K562 (cell line): ENCODE results near the gene MPND. TPM values are rescaled to one million over a fixed set of nuclear protein-coding genes. Genes with fewer than 3 reads are reported as not detected.

Experiments used
- ATAC-seq: fragments of 200-7000 bp; cut with Tn5 transposase; 3 replicates; pipeline ENCODE4 v1.9.1; 2020; ENCODE audit warnings: moderate library complexity
- BruUV-seq: library from RNA; stranded (reverse); fragments of 400-500 nt; replicated peaks from 2 replicates; lab custom pipeline; 2021; lab: Mats Ljungman, UMichigan
- CTCF ChIA-PET: fragments of 300-600 bp; formaldehyde crosslinking; extraction: SDS; loops from one replicate; lab custom pipeline; 2021; ENCODE audit warnings: low intra/inter-chr PET ratio; lab: Yijun Ruan, JAX
- POLR2A ChIA-PET: fragments of 300-600, 350-650 bp; sonication (Branson Sonifier 250); formaldehyde crosslinking; extraction: SDS; loops from one replicate; lab custom pipeline; 2021; ENCODE audit warnings: antibody characterized with exemption, inconsistent platforms; lab: Yijun Ruan, JAX
- DNase-seq, 4 experiments: peaks; one replicate each; pipeline versions ENCODE4 v3.0.0 to v3.0.0-alpha.2; 2011 to 2018; ENCODE audit warnings: low spot score in 3 of 4, mixed read lengths in 3 of 4; ENCODE audit errors: extremely low read depth in 1 of 4
- FAIRE-seq: peaks from 2 replicates; lab custom pipeline; 2011; peaks lifted over from hg19 to GRCh38; lab: Jason Lieb, UNC
- H2AFZ ChIP-seq: 2 replicates; pipeline ENCODE4 v1.6.0; 2011; ENCODE audit warnings: low read depth, low read length, control low read depth, inconsistent platforms
- H3K27ac ChIP-seq: fragments of 200-600 bp; 3 replicates; pipeline ENCODE4 v1.8.0; 2011; ENCODE audit warnings: low read depth, mild to moderate bottlenecking, control low read depth, inconsistent platforms, low read length, moderate library complexity, mixed read lengths; ENCODE audit errors: extremely low read depth
- H3K27me3 ChIP-seq, 2 experiments: fragments of 300-600 bp in 1 of 2; 2 replicates in 1 of 2; 3 replicates in 1 of 2; pipeline versions ENCODE4 v1.6.0 to v1.8.0; 2011; ENCODE audit warnings: inconsistent platforms in 2 of 2, low read length in 2 of 2, mild to moderate bottlenecking in 1 of 2, mixed read lengths in 1 of 2, moderate library complexity in 1 of 2; ENCODE audit not compliant: control insufficient read depth in 2 of 2, insufficient read depth in 2 of 2
- H3K36me3 ChIP-seq: fragments of 300-600 bp; 3 replicates; pipeline ENCODE4 v1.8.0; 2011; ENCODE audit warnings: mild to moderate bottlenecking, low read length, inconsistent platforms; ENCODE audit not compliant: control insufficient read depth, insufficient read depth
- H3K4me1 ChIP-seq, 2 experiments: fragments of 200-600 bp in 1 of 2; replicated peaks in 1 of 2; 2 replicates in 1 of 2; 3 replicates in 1 of 2; pipeline versions ENCODE4 v1.5.1 to v1.8.0; 2011; ENCODE audit warnings: inconsistent platforms in 2 of 2, low read length in 2 of 2, mild to moderate bottlenecking in 1 of 2, mixed read lengths in 1 of 2, moderate library complexity in 1 of 2; ENCODE audit not compliant: control insufficient read depth in 2 of 2, insufficient read depth in 2 of 2
- H3K4me2 ChIP-seq: 2 replicates; pipeline ENCODE4 v1.6.1; 2011; ENCODE audit warnings: low read length, control low read depth, inconsistent platforms, mixed read lengths; ENCODE audit not compliant: insufficient read depth
- H3K4me3 ChIP-seq: fragments of 200-600 bp; sonication (generic), shearing (Covaris generic); 2 replicates; pipeline ENCODE4 v1.5.1; 2016; ENCODE audit warnings: control low read depth, inconsistent platforms
- H3K79me2 ChIP-seq: fragments of 200-600 bp; 3 replicates; pipeline ENCODE4 v1.8.0; 2011; ENCODE audit warnings: low read length, inconsistent platforms; ENCODE audit not compliant: control insufficient read depth, insufficient read depth
- H3K9ac ChIP-seq, 2 experiments: 2 replicates each; pipeline versions ENCODE4 v1.6.0 to v1.6.1; 2011; ENCODE audit warnings: low read depth in 2 of 2, low read length in 2 of 2, control low read depth in 1 of 2, inconsistent platforms in 1 of 2, mild to moderate bottlenecking in 1 of 2, mixed read lengths in 1 of 2; ENCODE audit not compliant: insufficient read depth in 1 of 2
- H3K9me1 ChIP-seq: one replicate; pipeline ENCODE4 v1.6.0; 2011; ENCODE audit warnings: inconsistent platforms, mild to moderate bottlenecking, low read length, moderate library complexity; ENCODE audit not compliant: control insufficient read depth, insufficient read depth
- H3K9me3 ChIP-seq: replicated peaks from 2 replicates; pipeline ENCODE4 v1.5.1; 2011; ENCODE audit warnings: low read depth, low read length, inconsistent platforms; ENCODE audit not compliant: control insufficient read depth, insufficient read depth
- H4K20me1 ChIP-seq: replicated peaks from 2 replicates; pipeline ENCODE4 v1.6.1; 2011; ENCODE audit warnings: low read length, inconsistent platforms, mixed read lengths; ENCODE audit not compliant: control insufficient read depth, insufficient read depth
- CLOCK ChIP-seq: fragments of 250-450 bp; sonication (Bioruptor Pico); IDR thresholded peaks from 2 replicates; pipeline ENCODE4 v1.4.0; 2020; ENCODE audit warnings: mild to moderate bottlenecking, moderate library complexity, borderline replicate concordance
- MEF2A ChIP-seq: IDR thresholded peaks from 2 replicates; pipeline ENCODE4 v1.6.1; 2011; ENCODE audit warnings: low read depth, mild to moderate bottlenecking, low read length, moderate library complexity; ENCODE audit not compliant: control insufficient read depth
- POLR2G ChIP-seq: fragments of 200-400 bp; formaldehyde crosslinking; IDR thresholded peaks from 2 replicates; pipeline ENCODE4 v1.6.1; 2017; ENCODE audit warnings: low read depth, mild to moderate bottlenecking, antibody characterized with exemption, low read length, moderate library complexity
- RBFOX2 ChIP-seq: fragments of 200-400 bp; formaldehyde crosslinking; IDR thresholded peaks from 2 replicates; pipeline ENCODE4 v1.6.1; 2017; ENCODE audit warnings: low read depth, mild to moderate bottlenecking, low read length, moderate library complexity
- SRF ChIP-seq, 2 experiments: fragments of 250-450, 450-650 bp in 1 of 2; sonication (Bioruptor Pico) in 1 of 2; sonication (generic) in 1 of 2; formaldehyde crosslinking; IDR thresholded peaks; 2 replicates each; pipeline versions ENCODE4 v1.5.0 to v1.5.1; 2020 to 2022; ENCODE audit warnings: mild to moderate bottlenecking in 1 of 2, missing genetic modification reagents in 1 of 2
- ZC3H4 ChIP-seq: sonication (generic); formaldehyde crosslinking; IDR thresholded peaks from 2 replicates; pipeline ENCODE4 v1.9.0; 2021; ENCODE audit warnings: missing genetic modification reagents, borderline replicate concordance
- ZNF280A ChIP-seq: fragments of 450-650 bp; IDR thresholded peaks from 2 replicates; pipeline ENCODE4 v1.6.1; 2018; ENCODE audit warnings: mild to moderate bottlenecking, low read depth; ENCODE audit not compliant: partially characterized antibody
- WGBS: fragments of 100-300 bp; shearing (Covaris generic); methylation state at CpG from one replicate; pipeline ENCODE4 v1.1.6; 2016; ENCODE audit warnings: low coverage, mixed read lengths; ENCODE audit not compliant: insufficient coverage; ENCODE audit errors: missing lambda C conversion rate; 5-methylcytosine and 5-hydroxymethylcytosine counted together
- in situ Hi-C: fragments of 300-500 bp; cut with MboI; formaldehyde crosslinking; loops from 4 replicates; pipeline ENCODE4 v1.15.0; 2018; ENCODE audit warnings: inconsistent platforms, mixed read lengths
- intact Hi-C: fragments of 100-400 bp; cut with micrococcal nuclease; formaldehyde crosslinking; loops from 2 replicates; pipeline ENCODE4 v1.14.2; 2022
- polyA plus RNA-seq, 8 experiments: library from polyadenylated mRNA; depleted of rRNA in 4 of 8; stranded (reverse) in 5 of 8; unstranded in 3 of 8; fragments of >200 nt; fragmentation: Nextera tagmentation in 2 of 8; fragmentation: Illumina TruSeq in 1 of 8; extraction: Ambion mirVana in 2 of 8; extraction: Trizol in 1 of 8; gene quantifications; 2 replicates each; pipeline versions ENCODE4 v1.2.1 to v1.2.3, GENCODE V29; 2011 to 2014; ENCODE audit warnings: inconsistent platforms in 1 of 8, missing spikeins in 1 of 8
- total RNA-seq, 7 experiments: library from RNA; depleted of rRNA in 6 of 7; stranded (reverse); fragments of >200 nt in 6 of 7; fragmentation: Illumina TruSeq in 2 of 7; extraction: Trizol in 2 of 7; gene quantifications; 2 replicates each; pipeline versions ENCODE4 v1.2.1 to v1.2.3, GENCODE V29; 2011 to 2021; ENCODE audit warnings: low replicate concordance in 1 of 7

MPND gene
- total and polyA plus RNA-seq, 9 of the 15 experiments (the other 6 are each of a cell fraction or from before 2014, with no cell fraction given), result 0.25 to 14.0 (median 3.9) TPM

GRCh38 chr19:4391306-4391693 is 47.9 kb downstream of the MPND start (continued):
- TF ChIP-seq ZNF280A, result no peak
- TF ChIP-seq MEF2A, result no peak
- TF ChIP-seq CLOCK (CRISPR knock-in tag), result no peak

DNA sequence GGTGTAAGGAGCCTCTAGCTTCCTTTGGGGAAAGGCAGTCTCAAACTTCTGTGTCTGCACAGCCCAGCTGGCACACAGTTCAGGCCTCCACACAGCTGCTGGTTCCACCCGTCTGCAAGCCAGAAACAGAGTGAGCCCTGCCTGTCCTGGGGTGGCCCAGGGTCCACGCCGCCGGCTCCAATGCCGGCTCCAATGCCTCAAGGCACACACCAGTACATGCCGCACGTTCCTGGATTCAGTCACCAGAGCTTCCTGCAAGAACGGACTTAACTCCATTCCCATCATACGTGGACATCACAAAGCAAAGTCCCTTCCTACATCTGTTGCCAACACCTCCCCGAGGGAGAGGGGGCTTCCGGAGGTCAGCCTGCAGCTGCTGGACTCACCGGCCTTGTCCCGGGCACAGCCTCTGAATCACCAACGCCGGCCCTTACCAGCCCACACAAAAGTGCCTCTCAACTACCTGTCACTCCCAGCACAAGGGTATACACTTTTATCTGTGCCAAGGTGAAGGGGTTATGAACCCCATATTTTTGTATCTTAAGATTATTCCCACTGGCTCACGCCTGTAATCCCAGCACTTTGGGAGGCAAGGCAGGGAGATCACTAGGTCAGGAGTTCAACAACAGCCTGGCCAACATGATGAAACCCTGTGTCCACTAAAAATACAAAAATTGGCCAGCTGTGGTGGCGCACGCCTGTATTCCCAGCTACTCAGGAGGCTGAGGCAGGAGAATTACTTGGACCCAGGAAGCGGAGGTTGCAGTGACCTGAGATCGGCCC is 48.5 kb downstream of the MPND start:
- Histone ChIP-seq H3K79me2 (peaks cover 94% of the 10 kb centered on the region), H4K20me1 (peaks cover 62% of the 10 kb centered on the region), H3K27me3 (no peaks in the 10 kb centered on the region), H2AFZ (no peak overlapping the region), H3K4me2 (no peak overlapping the region; the same call in 1 of the 2 replicates), H3K9me3 (no peaks in the 10 kb centered on the region), H3K4me3 (no peak overlapping the region), H3K36me3 (peaks cover 68% of the 10 kb centered on the region), H3K27ac (peak overlapping the region; percentile 16; the same call in 1 of the 3 replicates), H3K9ac (peak overlapping the region in 1 of 2 experiments; percentile 34; a peak in 2 of 4 replicates), H3K9me1 (peaks cover 11% of the 10 kb centered on the region), H3K4me1 (peaks cover 33 to 54% of the 10 kb centered on the region in 2 experiments)
- POLR2A ChIA-PET, result interaction anchor here (0.7 to 2.1 kb wide), 3 partner anchors 14 to 48 kb away, joined by 3 to 11 read pairs (median 6); no protein-coding TSS in a partner anchor
- FAIRE-seq, result no peak
- CTCF ChIA-PET, result no interaction called here
- BruUV-seq, result no TSS peak
- WGBS, result 83% methylated on average over 19 of the region's 20 CpGs
- DNase-seq, result no peak
- TF ChIP-seq RBFOX2, result peak; percentile 53
- no peak for TF ChIP-seq ZC3H4 (CRISPR knock-in tag)
- TF ChIP-seq POLR2G, result peak; percentile 35; the same call in 1 of the 2 replicates
- no peak for TF ChIP-seq SRF (CRISPR knock-in tag; IDR thresholded peaks at IDR 0.05)
- intact Hi-C loops, result no loop called here
- in situ Hi-C loops, result no loop called here
- ATAC-seq, result no peak
